Breast epithelium (tissue), 3 donors: ENCODE results near the gene TM4SF4.

Source experiments
- POLR2A ChIP-seq: fragments of 450-650 bp; IDR thresholded peaks from one replicate; pipeline ENCODE4 v1.6.1; 2016; ENCODE audit warnings: antibody characterized with exemption, mild to moderate bottlenecking, moderate library complexity
- POLR2AphosphoS5 ChIP-seq, 3 donors: sonication (generic); formaldehyde crosslinking; IDR thresholded peaks; one replicate each; pipeline ENCODE4 v1.6.1; 2017; ENCODE audit warnings: antibody characterized with exemption in 3 of 3
- TF ChIP-seq, protein P1 (sequence below), 3 donors: fragments of 450-650 bp; IDR thresholded peaks; one replicate each; pipeline ENCODE4 v1.5.1; 2016 to 2017; ENCODE audit warnings: antibody characterized with exemption in 3 of 3, mild to moderate bottlenecking in 3 of 3, moderate library complexity in 3 of 3

DNA sequence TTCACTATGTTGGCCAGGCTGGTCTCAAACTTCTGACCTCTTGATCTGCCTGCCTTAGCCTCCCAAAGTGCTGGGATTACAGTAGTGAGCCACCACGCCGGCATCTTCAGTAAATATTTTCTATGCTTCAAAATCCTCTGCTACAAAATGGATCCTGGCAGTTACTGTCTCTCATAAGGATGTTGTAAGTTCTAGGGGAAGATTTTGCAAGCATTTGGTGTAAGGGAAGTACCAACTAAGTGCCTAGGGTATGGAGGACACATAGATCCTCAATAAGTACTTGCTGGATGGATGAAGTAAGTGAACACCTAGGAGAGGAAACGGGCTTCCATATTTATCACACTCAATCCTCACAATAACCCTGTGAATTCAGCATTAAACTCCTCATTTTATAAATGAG, 6.6 kb downstream of the TM4SF4 start:
- TF ChIP-seq, protein P1, sequence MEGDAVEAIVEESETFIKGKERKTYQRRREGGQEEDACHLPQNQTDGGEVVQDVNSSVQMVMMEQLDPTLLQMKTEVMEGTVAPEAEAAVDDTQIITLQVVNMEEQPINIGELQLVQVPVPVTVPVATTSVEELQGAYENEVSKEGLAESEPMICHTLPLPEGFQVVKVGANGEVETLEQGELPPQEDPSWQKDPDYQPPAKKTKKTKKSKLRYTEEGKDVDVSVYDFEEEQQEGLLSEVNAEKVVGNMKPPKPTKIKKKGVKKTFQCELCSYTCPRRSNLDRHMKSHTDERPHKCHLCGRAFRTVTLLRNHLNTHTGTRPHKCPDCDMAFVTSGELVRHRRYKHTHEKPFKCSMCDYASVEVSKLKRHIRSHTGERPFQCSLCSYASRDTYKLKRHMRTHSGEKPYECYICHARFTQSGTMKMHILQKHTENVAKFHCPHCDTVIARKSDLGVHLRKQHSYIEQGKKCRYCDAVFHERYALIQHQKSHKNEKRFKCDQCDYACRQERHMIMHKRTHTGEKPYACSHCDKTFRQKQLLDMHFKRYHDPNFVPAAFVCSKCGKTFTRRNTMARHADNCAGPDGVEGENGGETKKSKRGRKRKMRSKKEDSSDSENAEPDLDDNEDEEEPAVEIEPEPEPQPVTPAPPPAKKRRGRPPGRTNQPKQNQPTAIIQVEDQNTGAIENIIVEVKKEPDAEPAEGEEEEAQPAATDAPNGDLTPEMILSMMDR (IDR thresholded peaks at IDR 0.05): no peak
- TF ChIP-seq POLR2A (no peak), POLR2AphosphoS5 (IDR thresholded peaks at IDR 0.05) (no peak)
